ENCODE measurements around the gene SORBS2.

GRCh38 chr4:185793116-185793485, 18.9 kb downstream of the SORBS2 start:
- TF ChIP-seq POLR2A (IDR thresholded peaks at IDR 0.05) = no peak
- no peak for TF ChIP-seq CTCF (IDR thresholded peaks at IDR 0.05)
